Measurements from ENCODE around the gene DHRS7C. TPM values are rescaled to one million over a fixed set of nuclear protein-coding genes. Genes with fewer than 3 reads are reported as not detected.

DHRS7C gene
- total and polyA plus RNA-seq, 2 donors (not counting 3 experiments of a cell fraction or from before 2014, with no cell fraction given): not detected

GRCh38 chr17:9771465-9771864, 19.9 kb downstream of the DHRS7C start:
- BruUV-seq (replicated peaks): no TSS peak

More at GRCh38 chr17:9771465-9771864, 19.9 kb downstream of the DHRS7C start:
- POLR2A ChIA-PET: no interaction called here
- H3K36me3 ChIP-seq (ENCODE audit: control insufficient read depth in 2 of 2, extremely low read depth in 1 of 2, insufficient read depth in 2 of 2, low read length in 2 of 2): no peaks in the 10 kb centered on the region
- H2AFZ ChIP-seq (ENCODE audit: low read depth, low read length): no peak overlapping the region
- no peaks in the 10 kb centered on the region for H3K9me1 ChIP-seq (replicated peaks; ENCODE audit: control insufficient read depth, extremely low read depth, insufficient read depth, low read length)
- DNase-seq (ENCODE audit: low read depth, low spot score) (no peak), FAIRE-seq (no peak)
- H3K9ac ChIP-seq (replicated peaks; ENCODE audit: extremely low read depth, insufficient read depth, low read length): no peak overlapping the region
- CTCF ChIA-PET: interaction anchor here (0.6 kb wide), 1 partner anchor 27 kb away, joined by 3 read pairs; no protein-coding TSS in a partner anchor
- no peak overlapping the region for H3K4me2 ChIP-seq (ENCODE audit: insufficient read depth, low read length)
- no peaks in the 10 kb centered on the region for H3K79me2 ChIP-seq (ENCODE audit: control insufficient read depth, insufficient read depth, low read length)
- peaks cover 4% of the 10 kb centered on the region for H3K9me3 ChIP-seq (replicated peaks; ENCODE audit: control insufficient read depth, insufficient read depth, low read length)
- dilution Hi-C loops (cut with MboI; ENCODE audit: extremely low pct_ligation_motif_present, low sequenced_read_pairs) (no loop called here), intact Hi-C loops (cut with micrococcal nuclease) (no loop called here)
- no peak overlapping the region for H3K4me3 ChIP-seq (replicated peaks in 1 of 3; ENCODE audit: insufficient read depth in 1 of 3, low read depth in 1 of 3, low read length in 3 of 3)
- H3K4me1 ChIP-seq (ENCODE audit: control insufficient read depth, extremely low read depth, insufficient read depth, low read length): no peaks in the 10 kb centered on the region
- H4K20me1 ChIP-seq (replicated peaks; ENCODE audit: control insufficient read depth, extremely low read depth, insufficient read depth, low read length): no peaks in the 10 kb centered on the region
- no peak overlapping the region for H3K27ac ChIP-seq (ENCODE audit: insufficient read depth, low read depth, low read length)
- H3K27me3 ChIP-seq (ENCODE audit: control insufficient read depth in 2 of 2, insufficient read depth in 2 of 2, low read length in 2 of 2): no peaks in the 10 kb centered on the region
- TF ChIP-seq CTCF (IDR thresholded peaks at IDR 0.05; ENCODE audit: extremely low read depth in 1 of 2, insufficient read depth in 1 of 2, low read depth in 1 of 2, low read length in 2 of 2) (no peak), POLR2AphosphoS5 (IDR thresholded peaks at IDR 0.05; ENCODE audit: insufficient read depth, low read depth, low read length) (no peak), FOS (IDR thresholded peaks at IDR 0.05; ENCODE audit: borderline replicate concordance, insufficient read depth, low read length) (no peak), MAX (IDR thresholded peaks at IDR 0.05; ENCODE audit: insufficient read depth, insufficient read length) (no peak), MYC (IDR thresholded peaks at IDR 0.05; ENCODE audit: low read depth, low read length) (no peak), JUN (IDR thresholded peaks at IDR 0.05; ENCODE audit: borderline replicate concordance, insufficient read depth, insufficient read length, low read depth) (no peak), POLR2A (IDR thresholded peaks at IDR 0.05; ENCODE audit: low read depth, low read length) (no peak)

Data from endothelial cell of umbilical vein (primary cell).